ENCODE measurements around the gene SART3. TPM values are rescaled to one million over a fixed set of nuclear protein-coding genes. Genes with fewer than 3 reads are reported as not detected.

Gene SART3
- total RNA-seq, 4 donors from 2014 or later: 67.8 to 205 (median 77.7) TPM

GRCh38 chr12:108584456-108585065 lies 23.6 kb upstream of the SART3 start:
- no peaks in the 10 kb centered on the region for H3K27me3 ChIP-seq
- H3K9me3 ChIP-seq: no peaks in the 10 kb centered on the region
- no peak for TF ChIP-seq POLR2A (IDR thresholded peaks at IDR 0.05)
- no peak for TF ChIP-seq CTCF (IDR thresholded peaks at IDR 0.05)
- no peaks in the 10 kb centered on the region for H3K36me3 ChIP-seq
- no peak for DNase-seq
- H3K4me1 ChIP-seq: no peaks in the 10 kb centered on the region
- H3K4me3 ChIP-seq: no peak overlapping the region
- no peak overlapping the region for H3K27ac ChIP-seq

GRCh38 chr12:108583991-108584390 lies 23.0 kb upstream of the SART3 start:
- DNase-seq: peak in 1 of 3 donors; percentile 14
- no peak for TF ChIP-seq POLR2A (IDR thresholded peaks at IDR 0.05)
- TF ChIP-seq CTCF (IDR thresholded peaks at IDR 0.05): no peak
- no peaks in the 10 kb centered on the region for H3K4me1 ChIP-seq
- H3K9me3 ChIP-seq: no peaks in the 10 kb centered on the region
- no peaks in the 10 kb centered on the region for H3K36me3 ChIP-seq
- no peak overlapping the region for H3K4me3 ChIP-seq
- H3K27me3 ChIP-seq: no peaks in the 10 kb centered on the region
- H3K27ac ChIP-seq: no peak overlapping the region

- TF ChIP-seq POLR2A (IDR thresholded peaks at IDR 0.05) (no peak), CTCF (IDR thresholded peaks at IDR 0.05) (no peak)
- H3K9me3 ChIP-seq: no peaks in the 10 kb centered on the region
Measured at GRCh38 chr12:108582978-108583770, 22.2 kb upstream of the SART3 start.

GRCh38 chr12:108582509-108582908 lies 21.5 kb upstream of the SART3 start:
- Histone ChIP-seq H3K27ac (no peak overlapping the region), H3K4me3 (no peak overlapping the region), H3K27me3 (no peaks in the 10 kb centered on the region), H3K9me3 (no peaks in the 10 kb centered on the region), H3K4me1 (no peaks in the 10 kb centered on the region), H3K36me3 (no peaks in the 10 kb centered on the region)
- peak in 1 of 3 donors; percentile 19 for DNase-seq
- TF ChIP-seq CTCF (IDR thresholded peaks at IDR 0.05) (no peak), POLR2A (IDR thresholded peaks at IDR 0.05) (no peak)

More at GRCh38 chr12:108582978-108583770, 22.2 kb upstream of the SART3 start:
- Histone ChIP-seq H3K4me1 (no peaks in the 10 kb centered on the region), H3K27ac (no peak overlapping the region), H3K36me3 (no peaks in the 10 kb centered on the region), H3K4me3 (no peak overlapping the region), H3K27me3 (no peaks in the 10 kb centered on the region)
- peak in 1 of 3 donors; percentile 32 for DNase-seq

GRCh38 chr12:108581311-108582227 lies 20.6 kb upstream of the SART3 start:
- H3K4me3 ChIP-seq: no peak overlapping the region
- H3K36me3 ChIP-seq: no peaks in the 10 kb centered on the region
- TF ChIP-seq CTCF (IDR thresholded peaks at IDR 0.05) (no peak), POLR2A (IDR thresholded peaks at IDR 0.05) (no peak)
- no peaks in the 10 kb centered on the region for H3K9me3 ChIP-seq
- peak in 1 of 3 donors; percentile 31 for DNase-seq
- H3K27ac ChIP-seq: no peak overlapping the region
- no peaks in the 10 kb centered on the region for H3K27me3 ChIP-seq
- H3K4me1 ChIP-seq: no peaks in the 10 kb centered on the region

All from Peyer's patch (tissue), 4 donors.